ENCODE data around the gene GP1BB.
"Not testable (repeated sequence)": the region's sequence is repeated elsewhere in the genome, so short reads cannot be mapped to it uniquely, and the experiment has no call there.

The GP1BB gene

DNA sequence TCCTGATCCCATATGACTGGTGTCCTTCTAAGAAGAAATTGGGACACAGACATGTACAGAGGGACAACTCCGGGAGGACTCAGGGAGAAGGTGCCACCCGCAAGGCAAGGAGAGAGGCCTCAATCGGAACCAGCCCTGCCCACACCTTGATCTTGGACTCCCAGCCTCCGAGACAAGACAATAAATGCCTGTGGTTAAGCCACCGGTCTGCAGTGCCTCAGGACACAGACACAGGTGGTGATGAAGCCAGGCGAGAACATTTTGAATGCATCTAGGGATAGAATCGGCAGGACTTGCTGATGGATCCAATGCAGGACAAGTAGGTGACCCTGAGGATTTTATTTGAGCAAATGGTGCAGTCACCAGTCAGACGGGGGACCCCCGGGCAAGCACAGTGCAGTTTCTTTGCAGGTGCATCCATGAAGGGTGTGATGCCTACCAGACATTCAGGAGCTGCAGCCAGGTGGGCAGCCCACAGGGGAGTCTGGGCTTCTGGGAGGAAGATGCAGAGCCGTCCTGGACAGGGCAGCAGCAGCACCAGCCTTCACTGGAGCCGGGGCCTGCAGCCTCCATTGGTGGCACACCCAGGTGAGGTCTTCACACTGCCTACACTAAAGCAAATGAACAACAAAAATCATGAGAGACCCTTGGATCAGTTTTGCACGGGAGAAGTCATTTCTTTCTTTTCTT is 29.2 kb upstream of the GP1BB start:
- no peak for DNase-seq

DNA sequence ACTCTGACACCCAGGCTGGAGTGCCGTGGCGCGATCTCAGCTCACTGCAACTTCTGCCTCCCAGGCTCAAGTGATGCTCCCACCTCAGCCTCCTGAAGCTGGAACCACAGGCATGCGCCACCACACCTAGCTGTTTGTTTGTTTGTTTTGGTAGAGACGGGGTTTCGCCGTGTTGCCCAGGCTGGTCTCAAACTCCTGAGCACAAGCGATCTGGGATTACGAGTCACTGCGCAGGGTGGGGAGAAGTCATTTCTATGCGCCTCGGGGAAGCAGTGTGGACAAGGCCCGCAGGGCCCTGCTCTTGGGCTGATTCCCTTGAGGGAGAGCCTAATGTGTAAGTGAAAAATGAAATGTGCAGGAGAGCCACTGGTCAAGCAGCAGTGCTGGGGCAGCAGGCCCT is 28.6 kb upstream of the GP1BB start:
- DNase-seq, result no peak

DNA sequence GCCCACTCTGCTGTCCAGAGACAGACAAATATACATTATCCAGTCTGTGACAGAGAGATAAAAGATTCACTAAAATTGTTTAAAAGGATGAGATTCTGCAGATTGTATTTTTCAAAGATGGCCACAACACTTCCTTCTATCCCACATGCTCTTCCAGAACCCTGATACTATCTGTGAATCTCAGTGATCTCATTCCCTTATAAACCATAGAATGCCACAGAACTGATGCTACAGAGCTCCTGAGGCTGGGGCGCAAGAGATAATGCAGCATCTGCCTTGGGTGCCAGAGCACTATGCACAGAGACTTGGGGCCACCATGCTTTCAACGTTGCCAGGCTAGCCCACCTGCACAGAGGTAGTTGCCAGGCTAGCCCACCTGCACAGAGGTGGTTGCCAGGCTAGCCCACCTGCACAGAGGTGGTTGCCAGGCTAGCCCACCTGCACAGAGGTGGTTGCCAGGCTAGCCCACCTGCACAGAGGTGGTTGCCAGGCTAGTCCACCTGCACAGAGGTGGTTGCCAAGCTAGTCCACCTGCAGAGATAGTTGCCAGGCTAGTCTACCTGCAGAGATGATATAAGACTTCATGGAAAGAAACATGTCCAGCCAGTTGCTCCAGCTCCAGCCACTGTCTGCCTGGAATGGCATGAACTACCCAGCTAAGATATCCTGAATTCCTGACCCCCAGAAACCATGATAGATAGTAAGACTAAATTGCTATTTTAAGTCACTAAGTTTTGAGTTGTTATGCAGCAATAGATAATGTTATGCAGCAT is 26.6 kb upstream of the GP1BB start:
- no peak for DNase-seq

DNA sequence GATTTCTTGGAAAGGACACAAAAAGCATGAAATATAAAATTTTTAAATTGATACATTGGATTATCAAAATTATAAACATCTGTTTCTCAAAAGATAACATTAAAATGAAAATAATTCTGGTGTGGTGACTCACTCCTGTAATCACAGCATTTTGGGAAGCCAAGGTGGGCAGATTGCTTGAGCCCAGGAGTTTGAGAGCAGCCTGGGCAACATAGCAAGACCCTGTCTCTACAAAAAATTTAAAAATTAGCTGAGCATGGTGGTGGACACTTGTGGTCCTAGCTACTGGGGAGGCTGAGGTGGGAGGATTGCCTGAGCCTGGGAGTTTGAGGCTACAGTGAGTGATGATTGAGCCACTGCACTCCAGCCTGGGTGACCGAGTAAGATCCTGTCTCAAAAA is 25.5 kb upstream of the GP1BB start:
- DNase-seq, result not testable (repeated sequence)

DNA sequence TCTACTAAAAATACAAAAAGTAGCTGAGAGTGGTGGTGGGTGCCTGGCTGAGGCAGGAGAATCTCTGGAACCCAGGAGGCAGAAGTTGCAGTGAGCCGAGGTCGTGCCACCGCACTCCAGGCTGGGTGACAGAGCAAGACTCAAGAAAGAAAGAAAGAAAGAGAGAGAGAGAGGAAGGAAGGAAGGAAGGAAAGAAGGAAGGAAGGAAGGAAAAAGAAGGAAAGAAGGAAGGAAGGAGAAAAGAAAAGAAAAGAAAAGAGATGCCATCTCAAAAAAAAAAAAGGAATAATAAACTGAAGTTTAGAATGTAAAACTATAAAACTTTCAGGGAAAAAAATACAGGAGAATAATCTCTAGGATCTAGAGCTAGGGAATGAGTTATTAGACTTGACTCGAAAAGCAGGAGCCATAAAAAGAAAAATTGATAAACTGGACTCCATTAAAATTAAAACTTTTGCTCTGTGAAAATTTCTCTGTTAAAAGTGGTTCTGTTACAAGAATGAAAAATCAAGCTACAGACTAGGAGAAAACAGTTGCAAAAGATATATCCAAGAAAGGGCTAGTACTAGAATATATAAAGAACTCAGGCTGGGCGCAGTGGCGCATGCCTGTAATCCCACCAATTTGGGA is 22.4 kb upstream of the GP1BB start:
- no peak for DNase-seq

DNA sequence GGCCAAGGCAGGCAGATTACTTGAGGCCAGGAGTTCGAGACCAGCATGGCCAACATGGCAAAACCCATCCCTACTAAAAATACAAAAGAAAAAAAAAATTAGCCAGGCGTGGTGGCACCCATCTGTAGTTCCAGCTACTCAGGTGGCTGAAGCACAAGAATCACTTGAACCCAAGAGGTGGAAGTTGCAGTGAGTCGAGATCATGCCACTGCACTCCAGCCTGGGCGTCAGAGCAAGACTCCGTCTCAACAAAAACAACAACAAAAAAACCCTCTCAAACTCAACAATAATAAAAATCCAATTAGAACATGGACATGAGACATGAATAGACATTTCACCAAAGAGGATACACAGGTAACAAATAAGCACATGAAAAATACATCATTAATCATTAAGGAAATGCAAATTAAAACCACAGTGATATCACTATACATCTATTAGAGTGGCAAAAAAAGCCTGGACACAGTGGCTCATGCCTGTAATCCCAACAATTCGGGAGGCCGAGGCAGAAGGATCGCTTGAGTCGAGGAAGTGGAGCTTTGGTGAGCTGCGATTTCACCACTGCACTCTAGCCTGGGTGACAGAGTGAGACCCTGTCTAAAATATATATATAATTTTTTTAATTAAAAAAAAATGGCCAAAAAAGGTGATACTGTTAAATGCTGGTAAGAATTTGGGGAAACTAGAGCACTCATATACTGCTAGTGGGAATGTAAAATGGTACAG is 21.8 kb upstream of the GP1BB start:
- DNase-seq, result no peak

DNA sequence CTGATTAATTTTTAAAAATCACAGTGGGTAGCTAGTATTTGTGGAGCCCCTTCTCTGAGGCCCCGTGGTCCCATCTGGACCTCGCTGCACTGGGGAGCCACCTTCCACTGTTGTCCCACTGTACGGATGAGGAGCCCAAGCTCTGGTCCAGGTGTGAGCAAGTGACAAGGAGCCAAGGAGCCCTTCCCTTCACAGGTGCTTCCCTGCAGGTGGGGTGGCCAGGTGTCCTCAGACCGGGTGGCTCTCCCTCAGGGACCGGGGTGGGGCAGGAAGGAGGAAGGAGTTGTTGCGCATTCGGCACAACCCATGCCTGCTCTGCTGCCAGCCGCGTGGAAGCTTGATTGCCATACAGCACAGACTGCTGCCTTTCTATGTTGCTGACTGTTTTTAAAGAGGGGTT is 19.5 kb upstream of the GP1BB start:
- DNase-seq, result no peak

DNA sequence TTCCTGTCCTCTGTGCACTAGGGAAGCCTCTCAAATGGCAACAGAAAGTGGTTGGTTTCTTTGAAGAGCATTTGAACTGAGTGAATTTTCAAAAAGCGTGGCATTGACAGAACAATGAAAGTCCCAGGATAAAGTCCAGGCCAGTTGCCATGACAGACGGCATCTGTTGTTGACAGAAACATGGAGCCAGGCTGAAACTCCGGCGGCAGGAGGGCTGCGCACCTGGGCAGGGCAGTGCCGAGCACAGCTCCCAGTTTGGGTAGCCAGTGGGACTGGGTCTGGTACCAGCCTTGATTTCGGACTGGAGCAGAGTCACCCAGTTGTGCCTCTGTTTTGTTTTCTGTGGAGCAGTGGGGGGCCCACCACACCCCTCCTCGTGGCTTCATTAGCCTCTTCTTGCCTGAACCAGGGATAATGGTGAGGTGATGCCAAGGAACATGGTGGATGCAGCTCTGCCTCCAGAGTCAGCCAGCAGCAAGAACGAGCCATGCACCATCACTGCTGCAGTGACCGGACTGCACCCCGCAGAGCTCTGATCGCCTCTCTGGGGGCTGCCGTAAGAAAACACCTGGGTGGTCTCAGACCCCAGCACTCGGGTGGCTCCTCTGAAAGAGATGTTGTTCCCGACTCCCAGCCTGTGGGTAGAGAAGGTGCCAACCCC is 18.9 kb upstream of the GP1BB start:
- no peak for DNase-seq

DNA sequence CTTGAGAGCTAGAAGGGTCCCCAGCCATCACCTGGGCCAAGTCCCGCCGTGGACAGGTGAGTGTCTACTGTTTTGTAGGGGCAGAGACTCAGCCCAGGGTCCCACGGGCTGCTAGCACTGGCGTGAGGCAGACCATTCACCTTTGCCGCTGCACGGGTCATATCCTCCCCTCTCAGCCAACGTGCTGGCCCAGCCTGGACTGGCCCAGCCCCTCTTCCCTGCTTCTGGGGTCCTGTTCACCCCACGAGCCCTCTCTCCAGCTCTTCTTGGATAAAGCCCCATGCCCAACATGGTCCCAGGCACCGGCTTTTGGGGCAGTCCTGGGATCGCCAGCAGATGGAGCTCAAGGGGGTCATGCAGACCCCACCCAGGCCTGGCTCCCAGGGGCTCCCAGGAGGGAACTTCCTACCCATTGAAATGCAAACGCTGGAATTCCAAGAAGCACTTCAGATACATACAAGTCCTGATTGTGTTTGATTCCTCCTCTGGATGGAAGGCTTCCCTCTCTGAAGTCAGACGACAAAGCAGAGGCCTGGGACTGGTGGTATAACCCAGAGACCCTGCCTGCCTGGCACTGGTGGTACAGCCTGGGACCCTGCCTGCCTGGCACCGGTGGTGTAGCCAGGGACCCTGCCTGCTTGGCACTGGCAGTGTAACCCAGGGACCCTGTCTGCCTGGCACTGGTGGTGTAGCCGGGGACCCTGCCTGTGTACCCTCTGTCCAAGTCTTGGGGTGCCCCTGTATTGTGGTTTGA is 18.0 kb upstream of the GP1BB start:
- DNase-seq, result no peak

DNA sequence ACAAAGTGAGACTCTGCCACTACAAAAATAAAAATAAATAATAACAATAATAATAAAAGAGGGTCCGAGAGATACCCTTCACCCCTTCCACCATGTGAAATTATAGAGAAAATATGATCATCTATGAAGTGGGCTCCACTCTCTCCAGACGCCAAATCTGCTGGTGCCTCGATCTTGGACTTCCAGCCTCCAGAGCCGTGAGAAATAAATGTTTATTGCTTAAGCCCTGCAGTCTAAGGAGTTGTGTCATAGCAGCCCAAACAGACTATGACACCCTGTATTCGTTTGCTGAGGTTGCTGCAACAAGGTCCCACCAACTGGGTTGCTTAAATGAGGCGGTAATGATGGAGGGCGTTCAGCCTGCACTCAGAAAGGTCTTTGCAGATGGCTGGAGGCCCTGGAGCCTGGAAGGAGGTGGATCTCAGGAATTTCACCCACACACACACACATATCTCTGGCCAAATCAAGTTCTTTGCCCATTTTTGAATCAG is 16.6 kb upstream of the GP1BB start:
- DNase-seq, result no peak

DNA sequence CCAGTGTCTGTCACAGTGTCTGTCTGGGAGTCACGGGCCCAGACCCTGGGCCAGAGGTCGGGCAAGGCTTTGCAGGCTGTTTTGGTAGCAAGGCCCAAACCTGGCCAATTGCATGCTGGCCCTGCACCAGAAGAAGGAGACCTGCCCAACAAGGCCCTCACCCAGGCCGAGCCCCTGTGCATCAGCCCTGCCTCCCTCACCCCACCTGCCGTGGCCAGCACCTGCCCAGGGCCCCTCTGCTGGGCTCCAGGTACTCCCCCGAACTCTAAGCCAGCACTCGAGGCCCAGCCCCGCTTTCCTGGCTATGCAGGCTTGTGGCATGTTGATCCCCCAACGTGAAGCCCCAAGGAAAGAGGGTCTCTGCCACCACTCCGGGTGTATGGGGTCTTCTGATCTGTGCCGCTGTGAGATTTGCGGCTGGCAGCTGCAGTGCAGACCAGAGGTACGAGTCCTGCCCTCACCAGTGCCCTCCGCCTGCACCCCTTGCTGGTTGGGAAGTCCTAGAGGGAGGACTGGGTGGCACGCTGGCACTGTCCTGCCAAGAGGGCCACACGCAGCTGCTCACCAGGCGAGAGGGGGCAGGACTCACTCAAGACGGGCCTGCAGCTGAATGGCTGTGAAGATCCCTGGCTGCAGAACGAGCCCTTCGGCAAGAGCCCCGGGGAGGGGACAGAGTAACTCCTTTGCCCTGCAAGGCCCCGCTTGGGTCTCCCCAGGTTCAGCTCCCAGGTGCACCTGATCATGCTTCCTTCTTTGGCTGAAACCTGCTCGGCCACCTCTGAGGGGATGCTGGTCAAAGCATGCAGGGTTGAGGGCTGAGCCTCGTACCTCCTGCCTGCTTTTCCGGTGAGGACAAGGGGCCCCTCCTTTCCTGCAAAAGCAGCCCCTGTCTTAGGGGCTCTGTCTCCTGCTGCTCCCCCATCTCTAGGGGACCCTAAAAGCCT is 15.7 kb upstream of the GP1BB start:
- no peak for DNase-seq

DNA sequence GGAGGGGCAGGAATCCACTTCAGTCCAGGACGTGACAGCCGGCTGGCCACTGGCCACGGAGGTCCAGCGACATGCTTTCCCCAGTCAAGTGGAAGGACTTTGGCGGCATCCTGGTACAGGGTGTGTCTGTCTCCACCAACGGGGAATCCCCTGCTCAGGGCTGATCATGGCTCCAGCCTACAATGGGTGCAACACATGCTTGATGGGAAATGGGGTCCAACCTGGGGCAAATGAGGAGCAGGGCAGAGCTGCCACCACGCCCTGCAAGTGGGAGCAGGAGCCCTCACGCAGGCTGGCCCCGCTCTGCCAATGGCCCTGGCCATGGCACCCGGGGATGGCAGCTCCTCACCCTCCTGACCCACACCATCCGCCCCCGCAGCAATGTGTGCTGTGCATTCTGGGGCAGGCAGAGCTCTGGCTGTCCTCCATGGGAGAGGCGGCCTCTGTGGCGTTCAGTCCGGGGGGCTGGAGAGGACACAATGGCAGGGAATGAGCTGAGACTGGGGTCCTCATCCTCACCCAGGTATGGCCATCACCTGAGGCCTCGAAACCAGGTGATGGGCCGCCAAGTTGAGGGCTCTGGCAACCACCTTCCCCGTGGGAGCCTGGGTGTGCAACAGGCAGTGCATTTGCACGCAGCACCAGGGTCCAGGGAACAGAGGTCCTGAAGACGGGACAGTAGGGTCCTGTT is 14.9 kb upstream of the GP1BB start:
- DNase-seq, result no peak

DNA sequence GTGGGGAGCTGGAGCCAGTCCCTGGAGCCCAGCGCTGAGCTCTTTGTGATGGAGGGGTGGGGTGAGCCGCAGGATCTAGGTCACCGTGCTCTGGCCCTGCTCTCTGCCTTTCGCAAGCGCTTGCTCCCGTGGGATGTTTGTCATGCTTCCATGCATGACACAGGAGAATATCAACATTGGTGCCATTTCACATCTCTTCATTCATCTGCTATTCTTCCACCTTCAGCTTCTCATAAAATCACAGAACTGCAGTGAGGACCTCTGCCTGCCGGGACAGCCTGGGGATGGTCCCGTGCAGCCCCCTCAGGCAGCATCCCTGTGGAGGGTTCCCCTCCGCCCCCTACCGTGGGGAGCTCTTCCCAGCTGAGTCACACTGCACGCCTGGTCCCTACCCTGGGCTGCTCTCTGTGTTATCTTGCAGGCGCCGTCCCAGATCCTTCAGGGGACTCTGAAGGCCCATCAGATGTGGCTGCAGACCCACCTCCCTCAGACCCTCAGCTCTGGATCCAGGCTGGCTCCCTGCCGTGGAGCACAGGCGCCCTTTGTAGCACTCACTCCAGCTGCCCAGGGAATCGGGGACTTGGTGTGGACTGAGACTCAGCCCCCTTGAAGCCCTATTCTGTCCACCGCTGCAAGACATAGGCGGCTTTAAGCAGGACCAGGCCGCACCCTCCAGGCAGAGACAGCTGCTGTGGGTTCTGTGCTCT is 14.1 kb upstream of the GP1BB start:
- DNase-seq, result no peak

DNA sequence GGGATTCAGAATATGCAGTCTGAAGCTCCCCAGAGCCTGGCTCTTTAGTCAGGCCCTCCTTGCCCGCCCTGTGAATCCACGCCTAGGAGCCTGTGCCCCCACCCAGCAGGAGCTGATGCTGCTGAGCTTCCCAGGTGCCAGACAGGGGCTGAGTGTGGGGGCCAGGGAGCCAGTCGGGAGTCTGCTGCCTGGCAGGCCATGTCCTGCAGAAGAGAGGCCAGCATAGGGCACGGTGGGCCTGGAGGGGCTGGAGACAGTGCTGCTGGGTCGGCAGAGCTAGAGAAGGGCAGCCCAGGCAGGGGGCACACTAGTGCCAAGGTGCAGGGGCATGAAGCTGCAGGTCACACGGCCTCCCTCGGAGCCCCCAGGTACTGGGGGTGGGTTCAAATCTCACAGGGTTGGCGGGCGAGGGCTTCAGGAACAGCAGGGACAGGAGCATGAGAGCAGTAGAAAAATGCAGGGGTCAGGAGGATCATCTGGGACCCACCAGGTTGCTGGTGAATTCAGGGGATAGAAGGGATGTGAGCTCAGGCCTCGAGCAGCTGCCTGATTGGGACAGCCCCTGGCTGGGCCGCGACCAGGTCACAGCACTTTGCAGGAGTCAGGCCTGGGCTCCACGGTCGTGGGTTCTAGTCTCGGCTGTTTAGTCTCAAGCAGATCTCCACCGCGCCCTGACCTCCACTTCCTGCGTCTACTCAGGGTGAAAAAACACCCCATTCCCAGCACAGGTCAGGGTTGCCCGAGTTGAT is 13.1 kb upstream of the GP1BB start:
- DNase-seq, result no peak

DNA sequence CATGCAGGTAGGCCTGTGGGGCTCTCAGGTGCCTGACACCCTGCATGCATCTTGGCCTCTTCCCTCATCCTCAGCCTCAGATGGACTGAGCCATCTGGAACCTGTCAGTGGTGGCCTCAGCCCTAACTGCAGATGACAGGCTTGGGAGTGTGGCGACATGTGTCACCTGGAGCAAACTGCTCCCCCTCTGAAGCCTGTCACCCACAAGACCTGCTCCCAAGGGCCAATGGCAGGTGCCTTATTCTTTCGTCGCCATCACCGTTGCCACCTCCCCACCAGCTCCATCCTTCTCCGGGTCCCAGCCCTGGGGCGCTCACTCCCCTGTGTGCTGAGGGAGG is 12.6 kb upstream of the GP1BB start:
- no peak for DNase-seq

DNA sequence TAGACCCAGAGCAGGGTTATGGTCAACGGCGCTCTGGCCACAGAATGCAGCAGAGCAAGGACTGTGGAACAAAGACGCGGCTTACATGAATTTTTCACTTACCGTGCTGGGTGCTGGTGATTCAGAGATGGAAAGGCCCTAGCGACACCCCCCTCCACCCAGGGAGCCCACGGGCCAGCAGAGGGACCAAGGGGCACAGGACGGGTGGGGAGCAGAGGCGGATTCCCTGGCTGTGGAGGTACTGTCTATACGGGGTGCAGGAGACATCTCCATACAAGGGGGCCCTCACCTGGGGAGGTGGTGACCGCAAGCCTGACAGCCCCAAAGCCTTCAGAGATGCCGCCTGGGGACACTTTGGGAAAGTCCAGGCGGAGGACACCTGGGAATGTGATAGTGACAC is 10.1 kb upstream of the GP1BB start:
- DNase-seq, result no peak

DNA sequence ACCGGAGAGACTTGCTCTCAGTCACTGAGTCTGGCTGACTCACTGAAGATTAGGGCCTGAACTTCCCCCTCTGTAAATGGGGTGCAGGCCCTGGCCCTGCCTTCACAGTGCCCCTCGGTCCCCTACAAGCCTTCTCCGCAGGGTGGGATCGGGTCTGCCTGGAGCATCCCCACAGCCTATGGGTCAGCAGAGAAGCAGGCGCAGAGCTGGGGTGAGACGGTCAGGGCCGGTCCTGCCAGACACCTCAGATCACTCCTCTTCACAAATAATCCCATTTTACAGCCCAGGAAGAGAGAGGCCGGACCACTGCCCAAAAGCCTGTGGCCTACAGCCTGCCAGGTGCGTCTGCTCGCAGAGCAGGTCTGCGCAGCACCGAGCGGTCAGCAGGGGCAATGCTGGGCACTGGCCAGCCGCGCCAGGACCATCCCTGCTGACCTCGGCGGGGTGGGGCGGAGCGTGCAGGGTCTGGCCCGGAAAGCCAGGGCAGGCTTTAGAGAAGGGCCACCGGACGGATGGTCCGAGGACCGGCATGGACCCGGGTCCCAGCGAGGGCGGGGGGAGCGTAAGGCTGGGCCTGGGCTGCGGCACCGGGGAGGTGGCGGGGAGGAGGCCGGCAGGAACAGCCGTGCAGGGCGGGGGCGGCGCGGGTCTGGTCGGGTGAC is 9.6 kb upstream of the GP1BB start:
- DNase-seq, result no peak
